ENCODE data around the gene PPP1CA.
A peak's percentile ranks its signal among the peaks of the same experiment; 100 is the strongest.

PPP1CA gene

DNA sequence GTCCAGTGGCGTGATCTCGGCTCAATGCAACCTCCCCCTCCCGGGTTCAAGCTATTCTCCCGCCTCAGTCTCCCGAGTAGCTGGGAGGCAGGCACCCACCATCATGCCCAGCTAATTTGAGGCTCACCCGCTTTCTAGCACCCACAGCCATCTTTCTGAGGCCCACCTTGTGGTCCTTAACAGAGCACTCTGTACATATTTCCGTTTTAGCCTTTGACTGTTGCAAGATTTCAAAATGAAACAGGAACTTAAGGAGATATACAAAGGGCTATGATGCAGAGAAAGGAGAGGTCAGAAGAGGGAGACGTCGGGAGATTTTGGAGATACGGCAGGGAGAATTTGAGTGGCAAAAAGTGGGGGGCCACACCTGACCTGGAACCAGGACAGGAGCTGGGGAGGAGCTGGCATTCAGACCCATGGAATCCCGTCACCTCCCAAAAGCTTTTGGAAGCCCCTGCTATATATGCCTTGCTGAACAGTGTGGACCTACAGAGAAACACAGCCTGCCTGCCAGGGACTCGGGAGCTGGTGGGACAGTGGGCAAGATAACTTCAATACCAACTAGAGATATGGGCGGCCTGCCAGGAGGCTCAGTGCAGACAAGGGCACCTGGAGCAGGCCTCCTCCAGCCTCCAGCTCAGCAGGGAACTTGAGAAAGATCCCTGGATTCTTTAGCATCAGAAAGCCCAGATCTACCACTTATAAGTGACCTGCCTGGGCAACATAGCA lies 20.2 kb downstream of the PPP1CA start:
- no peak for DNase-seq

DNA sequence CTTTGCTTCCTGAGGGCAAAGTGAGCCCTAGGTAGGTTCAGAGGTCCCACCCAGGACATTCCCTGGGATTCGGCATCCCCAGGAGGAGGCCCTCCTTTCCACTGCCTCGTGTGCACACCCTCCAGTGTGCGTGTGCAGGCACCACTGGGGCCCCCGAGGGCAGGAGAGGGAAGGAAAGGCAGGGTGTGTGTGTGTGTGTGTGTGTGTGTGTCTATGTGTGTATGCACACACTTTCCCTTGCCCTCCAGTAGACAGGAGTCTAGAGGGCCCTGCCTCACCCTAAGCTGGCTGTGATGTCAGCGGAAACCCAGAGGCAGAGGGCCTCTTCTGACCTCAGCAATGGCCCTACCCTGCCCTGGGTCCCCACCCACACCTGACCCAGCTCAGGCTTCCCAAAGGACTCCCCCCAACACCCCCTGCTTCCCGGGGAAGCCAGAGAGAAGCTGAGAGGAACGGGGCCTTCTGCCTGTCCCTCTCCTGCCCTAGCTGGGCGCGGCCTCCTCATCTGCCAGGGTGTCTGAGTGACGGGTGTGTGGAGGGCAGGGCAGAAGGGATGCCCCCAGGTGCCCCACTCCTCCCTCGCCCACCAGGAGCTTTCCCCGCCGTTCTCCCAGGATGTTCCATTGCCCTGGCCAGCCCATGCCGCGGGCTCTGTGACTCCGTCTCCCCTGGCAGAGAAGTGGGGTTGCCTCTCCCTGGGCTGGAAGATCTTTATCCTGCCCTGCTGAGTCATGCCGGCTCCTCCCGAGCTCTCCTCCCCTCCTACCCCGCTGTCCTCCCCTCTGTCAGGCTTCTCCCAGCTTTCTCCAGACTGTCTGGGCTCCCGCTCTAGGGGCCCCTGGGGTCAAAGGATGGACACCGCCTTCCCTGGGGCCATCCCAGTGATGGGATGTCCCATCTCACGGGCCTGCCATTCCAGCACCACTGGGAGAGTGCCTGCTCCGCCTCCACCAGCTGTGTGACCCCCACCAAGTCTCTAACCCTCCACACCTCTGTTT lies 22.3 kb downstream of the PPP1CA start:
- no peak for DNase-seq

DNA sequence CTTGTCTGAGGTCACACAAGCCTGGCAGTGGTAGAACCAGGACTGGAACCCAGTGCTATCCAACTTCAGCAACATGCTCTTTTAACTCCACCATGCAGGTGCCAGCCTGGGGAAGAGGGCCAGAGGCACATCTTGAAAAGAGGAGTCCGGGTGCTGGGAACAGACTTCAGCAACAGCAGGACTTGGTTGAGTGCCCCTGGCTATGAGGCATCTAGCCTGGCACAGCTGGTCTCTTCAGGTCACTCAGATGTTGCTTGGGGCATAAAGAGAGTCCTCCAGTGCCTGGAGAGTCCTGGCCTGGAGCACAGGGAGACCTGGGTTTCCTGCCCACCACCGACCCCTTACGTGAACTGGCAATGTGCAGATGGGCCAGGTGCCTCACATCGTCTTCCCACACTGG lies 23.1 kb downstream of the PPP1CA start:
- DNase-seq = no peak

DNA sequence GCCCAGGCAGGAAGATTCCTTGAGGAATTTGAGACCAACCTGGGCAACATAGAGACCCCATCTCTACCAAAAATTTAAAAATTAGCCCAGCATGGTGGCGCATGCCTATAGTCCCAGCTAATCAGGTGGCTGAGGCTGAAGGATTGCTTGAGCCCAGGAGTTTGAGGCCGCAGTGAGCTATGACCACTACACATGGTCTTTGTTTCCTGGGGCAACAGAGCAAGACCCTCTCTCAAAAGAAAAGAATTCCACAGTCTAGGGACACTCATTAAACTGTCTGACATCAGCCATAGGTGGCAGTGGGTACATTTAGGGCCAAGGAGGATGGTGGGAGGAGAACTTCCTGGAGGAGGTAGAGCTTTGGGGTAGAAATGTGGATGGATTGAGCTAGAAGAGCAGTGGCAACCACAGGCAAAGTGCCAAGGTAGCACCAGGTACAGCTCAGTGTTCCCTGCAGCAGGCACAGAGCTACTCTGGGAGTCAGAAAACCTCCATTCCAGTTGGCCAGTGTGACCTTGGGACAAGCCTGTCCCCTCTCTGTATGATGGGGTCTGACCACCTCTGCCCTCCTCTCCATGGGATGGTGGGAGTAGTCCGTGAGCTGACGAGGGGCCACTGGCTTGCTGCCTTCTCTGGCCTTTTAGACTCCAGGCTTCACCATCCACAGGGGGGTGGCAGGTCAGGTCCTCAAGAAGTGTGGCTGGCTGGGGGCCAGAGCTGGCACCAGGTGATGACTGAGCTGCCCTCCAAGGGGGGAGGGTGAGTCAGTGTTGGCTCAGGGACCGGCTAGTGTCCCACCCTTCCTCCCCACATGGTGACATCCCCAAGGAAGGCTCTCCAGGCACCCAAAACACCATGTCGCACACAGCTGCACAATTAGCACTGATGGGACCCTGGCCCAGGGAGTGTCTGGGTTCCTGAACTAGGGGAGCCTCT lies 24.5 kb downstream of the PPP1CA start:
- no peak for DNase-seq

DNA sequence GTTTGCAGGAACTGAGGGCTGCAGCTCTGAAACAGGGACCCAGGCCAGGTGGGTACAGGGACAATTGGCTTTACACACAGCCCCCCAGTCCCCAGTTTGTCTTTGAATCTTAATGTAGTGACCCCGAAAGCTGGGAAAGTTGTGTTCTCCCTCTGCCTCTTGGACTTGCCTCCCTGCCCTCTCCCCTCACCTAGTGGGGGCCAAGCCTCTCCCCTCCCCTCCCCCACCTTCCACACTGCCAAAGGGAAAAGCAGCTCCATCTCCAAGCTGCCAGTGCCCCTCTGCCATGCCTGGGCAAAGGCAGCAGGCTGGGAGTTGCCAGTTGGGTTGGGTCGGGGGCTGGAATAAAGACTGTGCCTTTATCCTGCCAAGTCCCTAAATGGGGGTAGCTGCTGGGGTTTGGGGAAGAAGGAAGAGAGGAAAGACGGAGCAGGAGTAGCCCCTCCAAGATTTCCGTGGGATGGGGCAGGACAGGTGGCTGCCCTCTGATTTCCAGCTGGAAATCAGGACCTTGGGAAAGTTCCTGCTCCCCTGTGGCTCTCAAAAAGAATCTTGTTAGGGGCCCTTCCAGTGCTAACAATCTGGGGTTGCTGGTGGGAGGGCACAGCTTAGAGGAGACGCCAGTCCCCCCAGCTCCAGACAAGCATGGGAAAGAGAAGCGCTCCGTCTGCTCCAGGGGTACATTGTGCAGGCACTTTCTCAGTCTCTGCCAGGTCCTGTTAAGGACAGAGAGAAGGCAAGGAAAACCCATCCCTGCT lies 25.4 kb downstream of the PPP1CA start:
- DNase-seq = no peak

DNA sequence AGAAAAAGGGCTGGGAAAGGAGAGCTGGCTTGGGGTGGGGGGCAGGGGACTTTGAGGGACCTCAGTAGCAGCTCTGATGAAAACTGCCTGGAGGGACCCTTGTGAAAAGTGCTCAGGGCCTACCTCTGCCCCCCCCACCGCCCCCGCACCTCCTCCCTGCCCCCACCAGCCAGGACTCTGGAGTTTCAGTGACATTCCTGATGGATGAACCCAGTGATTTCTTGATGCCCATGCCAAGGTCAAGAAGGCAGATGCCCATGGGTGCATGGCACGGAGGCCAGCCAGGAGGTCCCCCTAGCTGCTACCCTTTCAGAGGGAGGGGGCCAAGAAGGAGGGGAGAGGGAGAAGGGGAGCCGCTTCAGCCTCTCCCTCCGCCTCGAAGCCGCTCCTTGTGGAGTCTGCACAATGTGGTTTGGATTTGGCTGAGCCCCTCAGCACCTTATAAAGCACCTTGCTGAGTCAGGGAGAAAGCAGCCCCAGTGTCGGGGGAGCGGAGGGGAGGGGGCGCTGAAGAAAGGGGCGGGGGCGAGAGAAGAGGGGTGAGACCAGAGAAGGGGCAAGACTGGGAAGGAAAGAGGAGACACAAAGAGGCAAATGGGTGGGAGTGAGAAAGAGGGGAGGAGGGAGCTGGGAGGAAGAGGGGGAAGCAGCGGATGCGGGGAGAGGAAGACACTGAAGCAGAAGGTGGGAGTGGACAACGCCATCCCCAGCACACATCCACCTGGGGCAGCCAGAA lies 26.2 kb downstream of the PPP1CA start:
- no peak for DNase-seq

DNA sequence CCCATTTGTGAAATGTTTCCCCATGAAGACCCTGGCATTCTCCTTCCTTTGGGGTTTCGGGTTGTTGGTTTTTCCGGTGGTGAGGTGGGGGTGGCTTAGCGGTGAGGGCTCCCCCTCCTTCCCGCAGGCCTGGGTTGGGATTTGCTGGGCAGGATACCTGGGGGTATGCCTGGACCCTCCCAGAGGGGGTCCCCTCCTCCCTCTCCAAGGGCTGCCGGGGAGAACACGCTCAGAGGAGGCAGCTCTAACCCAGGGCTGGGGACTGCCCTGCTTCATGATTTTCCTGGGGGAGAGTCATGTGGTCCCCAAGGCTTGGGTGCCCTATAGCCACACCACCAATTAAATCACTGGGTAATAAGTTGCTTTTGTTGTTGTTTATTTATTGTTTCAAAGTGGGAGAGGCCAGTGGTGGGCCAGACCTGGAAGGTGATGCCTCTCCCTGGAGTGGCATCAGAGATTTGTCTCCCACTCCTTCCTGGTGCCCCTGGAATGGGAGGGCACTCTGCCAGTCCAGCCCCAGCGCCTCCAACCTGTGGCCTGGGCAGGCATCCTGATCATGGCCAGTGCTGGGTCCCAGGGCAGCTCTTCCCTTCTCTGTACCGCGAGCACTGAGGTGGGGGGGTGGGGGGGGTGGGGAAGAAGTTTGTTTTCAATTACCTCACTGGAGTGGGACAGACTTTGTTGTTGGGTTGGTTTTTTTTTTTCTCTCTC lies 26.9 kb downstream of the PPP1CA start:
- DNase-seq = no peak

DNA sequence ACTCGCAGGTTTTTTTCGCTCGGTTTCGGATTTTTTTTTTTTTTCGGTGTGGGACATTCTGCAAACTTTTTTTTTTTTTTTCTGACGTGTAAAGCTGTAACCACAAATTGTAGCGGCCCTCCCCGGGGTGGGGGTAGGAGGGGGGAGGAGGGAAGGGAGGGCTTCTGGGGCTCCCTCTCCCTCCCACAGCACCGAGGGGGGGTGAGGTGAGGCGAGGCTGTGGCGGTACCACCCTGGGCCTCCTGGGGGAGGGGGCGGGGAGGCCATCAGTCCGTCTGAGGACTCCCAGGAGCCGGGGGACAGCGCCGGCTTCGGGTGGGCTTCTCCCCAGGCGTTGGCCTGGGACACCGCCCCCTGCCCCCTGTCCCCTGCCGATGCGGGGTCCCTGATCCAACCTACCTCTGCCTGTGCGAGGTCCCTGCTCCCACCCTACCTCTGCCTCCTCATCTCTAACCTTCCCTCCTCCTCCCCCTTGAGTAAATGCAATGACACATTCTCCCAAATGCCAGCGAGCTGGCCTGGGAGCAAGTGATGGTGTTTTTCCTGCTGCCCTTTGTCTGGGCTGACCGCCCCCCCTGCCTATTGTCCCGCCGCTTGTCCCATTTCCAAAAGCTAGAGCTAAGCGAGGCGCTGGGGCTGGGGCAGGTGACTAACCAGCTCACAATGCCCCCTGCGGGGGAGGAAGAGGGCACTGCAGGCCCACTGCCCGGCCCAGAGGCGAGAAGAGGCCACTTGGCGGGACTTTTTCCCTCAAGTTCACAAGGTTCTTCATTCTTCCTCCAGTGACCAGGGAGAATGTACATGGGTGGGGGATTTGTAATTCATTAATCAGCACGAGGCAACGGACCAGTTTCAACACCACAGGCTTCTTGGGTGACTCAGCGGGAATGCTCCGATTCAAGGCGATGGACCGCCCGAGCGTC lies 27.7 kb downstream of the PPP1CA start:
- DNase-seq = peak; percentile 84

DNA sequence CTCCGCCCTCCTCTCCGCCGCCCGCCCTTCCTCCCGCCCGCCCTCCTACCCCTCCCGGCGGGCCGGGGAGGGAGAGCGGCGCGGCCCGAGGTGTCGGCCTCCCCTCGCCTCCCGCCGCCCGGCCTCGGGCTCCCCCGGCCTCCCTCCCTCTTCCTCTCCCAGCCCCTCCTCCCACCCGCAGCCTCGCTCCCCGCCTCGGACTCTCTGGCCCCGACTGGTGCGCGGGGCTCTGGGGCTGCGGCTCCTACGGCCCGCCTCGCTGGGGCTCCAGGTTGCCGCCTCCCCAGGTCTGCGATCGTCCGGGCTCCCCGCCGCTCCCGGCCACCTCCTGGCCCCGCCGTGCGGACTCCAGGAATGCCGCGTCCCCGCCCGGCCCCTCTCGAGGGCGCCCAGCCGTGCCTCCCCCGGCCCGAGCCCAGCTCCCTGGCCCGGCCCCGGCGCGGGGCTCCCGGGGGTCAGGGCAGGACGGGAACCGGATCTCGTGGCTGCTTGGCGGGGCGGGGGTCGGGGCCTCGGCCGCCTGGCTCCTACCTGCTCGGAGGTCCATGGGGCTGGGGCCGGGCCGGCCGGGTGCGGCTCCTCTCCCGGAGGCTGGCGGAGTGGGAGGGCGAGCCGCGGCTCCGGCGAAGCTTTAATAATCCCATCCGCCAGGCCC lies 28.5 kb downstream of the PPP1CA start, which contains the start of gene CLCF1:
Gene CLCF1 (minus strand): TSS at position 606 of the 655 bp plus-strand sequence. CDS start 59 bp downstream, at position 547.
- no peak for DNase-seq

DNA sequence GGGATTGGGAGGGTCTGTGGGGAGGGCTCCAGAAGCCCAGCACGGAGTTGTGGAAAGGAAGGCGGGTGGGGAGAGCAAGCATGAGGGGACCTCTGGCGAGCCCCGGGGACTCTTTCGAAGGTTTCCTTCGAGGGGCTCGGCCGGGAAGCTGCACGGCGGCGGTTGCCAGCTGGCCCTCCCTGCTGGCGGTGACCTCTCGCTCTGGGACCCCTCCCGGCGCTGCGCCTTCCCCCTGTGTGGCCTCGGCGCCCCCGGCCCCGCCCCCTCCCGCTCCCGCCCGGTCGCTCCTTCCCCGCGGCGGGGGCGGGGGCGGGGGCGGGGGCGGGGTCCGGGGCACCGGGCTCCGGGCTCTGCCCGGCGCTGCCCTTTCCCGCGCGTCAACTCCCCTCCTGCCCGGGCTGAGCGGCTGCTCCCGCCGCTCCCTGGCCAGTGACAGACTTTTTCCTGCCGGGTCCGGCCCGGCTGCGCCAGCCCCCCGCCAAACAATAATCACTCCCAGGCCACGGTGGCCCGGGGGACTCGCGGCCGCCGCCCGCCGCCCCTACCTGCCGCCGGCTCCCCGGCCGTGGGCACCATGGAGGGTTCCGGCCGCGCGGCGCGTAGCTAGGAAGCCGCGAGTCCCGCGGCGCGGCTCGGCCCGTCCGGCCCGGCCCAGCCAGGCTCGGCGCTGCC lies 29.2 kb downstream of the PPP1CA start:
- no peak for DNase-seq

DNA sequence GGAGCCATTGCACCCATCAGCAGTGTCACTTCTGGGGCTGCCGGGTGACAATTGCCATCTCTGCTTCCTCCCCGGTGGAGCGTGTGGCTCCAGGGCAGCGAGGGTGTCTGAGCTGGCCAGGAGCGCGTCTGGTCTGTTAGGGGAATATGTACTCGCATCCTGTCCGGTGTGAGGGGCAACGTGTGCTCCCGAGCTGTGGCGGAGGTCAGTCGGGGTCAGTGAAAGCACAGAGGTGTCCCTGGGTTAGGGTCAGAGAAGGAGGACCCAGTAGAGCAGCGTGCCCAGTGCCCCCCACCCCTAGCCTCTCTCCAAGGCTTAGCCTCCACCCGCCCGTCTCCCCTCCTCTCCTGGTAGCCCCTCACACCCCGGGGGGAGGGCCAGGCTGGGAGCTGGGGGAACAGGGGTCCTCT lies 29.7 kb downstream of the PPP1CA start:
- DNase-seq = no peak

DNA sequence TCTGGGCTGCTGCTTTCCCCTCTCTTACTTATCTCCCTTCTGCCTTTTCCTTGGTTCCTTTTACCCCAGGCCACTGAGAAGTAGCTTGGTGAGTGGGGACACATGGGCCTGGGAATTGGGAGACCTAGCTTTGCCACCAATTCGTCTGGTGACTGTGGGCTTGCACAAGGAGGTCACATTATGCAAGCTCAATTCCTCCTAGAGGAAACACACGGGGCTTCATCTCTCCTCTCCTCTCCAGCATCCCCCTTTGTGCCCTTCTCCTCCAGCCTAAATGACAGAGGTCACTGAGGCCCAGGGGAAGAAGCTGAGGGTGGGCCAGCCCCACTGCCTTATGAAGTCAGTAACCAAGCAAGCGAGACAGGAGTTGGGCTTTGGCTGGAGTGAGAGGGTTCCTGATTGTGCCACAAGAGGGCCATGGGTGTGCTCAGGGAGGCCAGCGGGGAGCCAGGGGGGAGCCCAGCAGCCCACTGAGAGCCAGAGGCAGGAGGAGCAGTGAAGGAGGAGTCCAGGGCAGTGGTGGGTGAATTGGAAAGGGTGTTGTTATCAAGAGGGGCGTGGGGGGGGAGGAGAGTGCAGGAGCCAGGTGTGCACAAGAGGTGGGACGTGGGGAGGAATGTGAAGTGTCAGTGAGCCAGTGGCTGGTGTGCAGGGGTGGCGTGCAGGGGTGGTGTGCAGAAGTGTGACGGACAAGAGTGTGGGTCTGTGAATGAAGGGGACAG lies 30.3 kb downstream of the PPP1CA start:
- DNase-seq = no peak

DNA sequence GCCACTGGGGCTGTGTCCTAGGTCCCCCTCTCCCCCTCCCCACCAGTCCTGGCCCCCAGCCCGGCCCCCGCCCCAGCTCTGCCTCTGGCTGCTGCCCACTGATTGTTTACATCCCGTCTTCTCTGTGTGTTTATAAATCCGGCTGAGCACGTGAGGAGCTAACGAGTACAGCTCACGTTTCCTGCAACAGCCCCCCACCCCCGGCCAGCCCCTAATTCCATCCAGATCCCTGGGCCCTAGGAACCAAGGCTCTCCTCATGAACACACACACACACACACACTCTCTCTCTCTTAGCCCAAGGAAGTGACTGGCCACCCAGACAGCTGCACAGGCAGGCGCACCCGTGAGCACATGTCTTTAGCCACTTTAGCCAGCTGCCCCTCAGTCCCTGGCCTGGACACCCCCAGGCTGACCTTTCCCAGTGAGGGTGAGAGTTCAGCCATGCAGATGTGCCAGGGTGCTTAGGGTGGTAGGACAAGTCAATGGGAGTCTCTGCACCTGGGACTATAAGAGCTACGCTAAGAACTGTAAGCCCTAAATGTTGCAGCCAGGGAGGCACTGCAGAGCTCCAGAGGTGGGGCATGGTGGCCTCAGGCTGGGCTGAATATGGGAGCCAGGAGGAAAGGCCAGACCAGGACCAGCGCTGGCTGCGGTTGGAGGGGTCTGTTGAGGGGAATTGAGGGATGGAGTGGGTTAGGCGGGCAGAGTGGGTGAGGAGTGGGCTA lies 31.1 kb downstream of the PPP1CA start:
- DNase-seq = no peak

DNA sequence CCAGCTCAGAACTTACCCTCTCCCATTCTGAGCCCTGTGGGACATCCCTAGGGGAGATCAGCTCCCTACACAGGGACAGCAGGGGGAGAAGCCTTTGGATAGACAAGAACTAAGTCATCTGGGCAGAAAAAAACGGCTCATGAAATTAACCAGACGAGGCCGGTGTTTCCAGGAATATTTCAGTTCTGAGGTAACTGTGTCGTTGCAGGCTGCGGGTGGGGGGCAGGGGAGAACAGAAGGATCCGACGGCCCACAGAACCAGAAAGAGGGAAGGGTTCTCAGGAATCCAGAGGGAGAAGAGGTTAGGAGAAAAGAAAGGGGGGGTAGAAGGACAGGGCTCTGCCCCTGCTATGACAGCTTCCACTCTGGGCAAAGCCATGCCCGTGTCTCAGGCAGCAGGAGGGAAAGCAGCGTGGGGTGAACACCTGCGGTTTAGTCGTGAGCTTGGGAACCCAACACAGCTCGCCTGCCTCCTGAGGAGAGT lies 31.8 kb downstream of the PPP1CA start:
- no peak for DNase-seq

DNA sequence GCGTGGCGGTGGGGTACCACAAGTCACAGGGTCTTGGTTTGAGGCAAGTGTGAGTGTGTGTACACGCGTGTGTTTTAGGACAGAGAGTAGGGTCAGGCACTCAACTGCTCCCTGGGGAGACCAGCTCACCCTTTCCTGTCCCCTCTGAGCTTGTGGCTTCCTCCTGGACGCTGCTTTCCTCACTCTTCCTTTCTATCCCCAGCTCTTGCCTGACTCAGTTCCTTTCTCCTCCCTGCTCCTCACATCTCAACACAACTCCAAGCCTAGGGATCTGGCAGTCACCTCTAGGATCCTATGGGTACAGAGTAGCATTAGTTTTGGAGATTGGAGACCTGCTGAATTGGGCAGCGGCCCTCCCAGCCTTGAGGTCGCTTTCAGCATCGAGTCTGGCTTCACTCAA lies 32.4 kb downstream of the PPP1CA start:
- no peak for DNase-seq

DNA sequence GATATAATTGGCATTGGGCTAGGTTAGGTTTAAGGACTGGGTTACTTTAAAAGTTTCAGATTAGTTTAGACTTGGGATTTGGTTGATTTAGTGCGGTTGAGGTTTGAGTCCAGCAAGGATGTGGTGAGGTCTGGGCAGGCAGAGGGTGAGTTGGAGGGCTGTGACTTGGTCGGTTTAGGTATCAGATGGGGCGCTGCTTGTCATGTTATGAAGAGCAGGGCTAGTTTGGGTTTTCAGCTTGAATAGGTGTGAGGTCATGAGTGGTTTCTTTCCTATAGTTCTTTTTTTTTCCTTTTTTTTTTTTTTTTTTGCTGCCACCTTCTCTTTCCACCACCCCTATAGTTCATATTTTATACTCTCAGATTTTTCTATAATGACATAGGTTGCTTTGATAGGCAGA lies 33.0 kb downstream of the PPP1CA start:
- DNase-seq = no peak
